Type B pancreatic cell (in vitro differentiated cells): Measurements from ENCODE around the gene GRN. TPM values are rescaled to one million over a fixed set of nuclear protein-coding genes. Genes with fewer than 3 reads are reported as not detected.

Source experiments
- DNase-seq: peaks from one replicate; pipeline ENCODE4 v3.0.0; 2021; ENCODE audit warnings: mixed read lengths; ENCODE audit not compliant: unreplicated experiment; ENCODE audit errors: extremely low spot score
- H3K27ac Mint-ChIP-seq: 2 replicates; pipeline ENCODE4 v1.8.0; 2021; ENCODE audit warnings: mild to moderate bottlenecking, mixed read lengths
- H3K27me3 Mint-ChIP-seq: 2 replicates; pipeline ENCODE4 v1.8.0; 2021; ENCODE audit warnings: mixed read lengths
- H3K36me3 Mint-ChIP-seq: 2 replicates; pipeline ENCODE4 v1.8.0; 2021; ENCODE audit warnings: mixed read lengths
- H3K4me1 Mint-ChIP-seq: one replicate; pipeline ENCODE4 v1.8.0; 2021; ENCODE audit warnings: mixed read lengths; ENCODE audit not compliant: unreplicated experiment
- H3K4me3 Mint-ChIP-seq: 2 replicates; pipeline ENCODE4 v1.8.0; 2021; ENCODE audit warnings: mild to moderate bottlenecking, mixed read lengths
- H3K9me3 Mint-ChIP-seq: 2 replicates; pipeline ENCODE4 v1.8.0; 2021; ENCODE audit warnings: mixed read lengths
- total RNA-seq: library from RNA; stranded (reverse); gene quantifications from 2 replicates; pipeline ENCODE4 v1.2.1, GENCODE V29; 2021; ENCODE audit warnings: low replicate concordance
- TF ChIP-seq, protein P1 (sequence below): fragments of 200-600 bp; sonication (generic); conservative IDR thresholded peaks from 2 replicates; pipeline ENCODE4 v1.5.0; 2021; ENCODE audit warnings: antibody characterized with exemption, mild to moderate bottlenecking

GRN gene
- total RNA-seq, 1 donor from 2014 or later, result 183 TPM

GRCh38 chr17:44384281-44384822 lies 39.2 kb downstream of the GRN start:
- H3K4me1 Mint-ChIP-seq, result peaks cover 6% of the 10 kb centered on the region
- TF ChIP-seq, protein P1, sequence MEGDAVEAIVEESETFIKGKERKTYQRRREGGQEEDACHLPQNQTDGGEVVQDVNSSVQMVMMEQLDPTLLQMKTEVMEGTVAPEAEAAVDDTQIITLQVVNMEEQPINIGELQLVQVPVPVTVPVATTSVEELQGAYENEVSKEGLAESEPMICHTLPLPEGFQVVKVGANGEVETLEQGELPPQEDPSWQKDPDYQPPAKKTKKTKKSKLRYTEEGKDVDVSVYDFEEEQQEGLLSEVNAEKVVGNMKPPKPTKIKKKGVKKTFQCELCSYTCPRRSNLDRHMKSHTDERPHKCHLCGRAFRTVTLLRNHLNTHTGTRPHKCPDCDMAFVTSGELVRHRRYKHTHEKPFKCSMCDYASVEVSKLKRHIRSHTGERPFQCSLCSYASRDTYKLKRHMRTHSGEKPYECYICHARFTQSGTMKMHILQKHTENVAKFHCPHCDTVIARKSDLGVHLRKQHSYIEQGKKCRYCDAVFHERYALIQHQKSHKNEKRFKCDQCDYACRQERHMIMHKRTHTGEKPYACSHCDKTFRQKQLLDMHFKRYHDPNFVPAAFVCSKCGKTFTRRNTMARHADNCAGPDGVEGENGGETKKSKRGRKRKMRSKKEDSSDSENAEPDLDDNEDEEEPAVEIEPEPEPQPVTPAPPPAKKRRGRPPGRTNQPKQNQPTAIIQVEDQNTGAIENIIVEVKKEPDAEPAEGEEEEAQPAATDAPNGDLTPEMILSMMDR, result no peak
- no peaks in the 10 kb centered on the region for H3K9me3 Mint-ChIP-seq
- H3K4me3 Mint-ChIP-seq, result peak overlapping the region; percentile 86
- DNase-seq, result no peak
- H3K36me3 Mint-ChIP-seq, result no peaks in the 10 kb centered on the region
- no peak overlapping the region for H3K27ac Mint-ChIP-seq
- peaks cover 35% of the 10 kb centered on the region for H3K27me3 Mint-ChIP-seq

DNA sequence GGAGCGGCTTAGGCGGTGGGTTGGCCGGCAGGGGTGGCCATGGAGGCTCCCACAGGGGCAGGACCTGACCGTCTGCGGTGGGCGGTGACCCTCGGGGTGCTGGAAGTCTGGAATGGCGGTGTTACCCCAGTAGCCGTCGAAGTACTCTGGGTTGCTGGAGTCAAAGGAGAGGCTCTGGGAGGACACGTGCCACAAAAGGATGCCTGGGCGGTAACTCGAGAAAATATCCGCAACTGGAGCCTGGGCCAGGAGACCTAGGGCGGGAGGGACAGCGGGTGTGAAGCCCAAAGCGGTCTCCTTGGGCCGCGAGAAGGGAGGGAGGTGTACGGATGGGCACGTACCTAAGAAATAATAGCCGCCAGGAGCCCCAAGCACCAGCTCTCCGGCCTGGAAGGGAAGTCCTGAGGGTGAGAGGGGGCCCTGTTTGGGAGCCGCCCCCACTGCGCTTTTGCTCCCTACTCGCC lies 39.8 kb downstream of the GRN start:
- H3K4me1 Mint-ChIP-seq, result peaks cover 10% of the 10 kb centered on the region

GRCh38 chr17:44385287-44386181 lies 40.4 kb downstream of the GRN start:
- H3K4me1 Mint-ChIP-seq, result peaks cover 10% of the 10 kb centered on the region
- H3K27ac Mint-ChIP-seq, result no peak overlapping the region
- H3K4me3 Mint-ChIP-seq, result peak overlapping the region; percentile 86
- peaks cover 40% of the 10 kb centered on the region for H3K27me3 Mint-ChIP-seq
- no peaks in the 10 kb centered on the region for H3K36me3 Mint-ChIP-seq
- TF ChIP-seq, protein P1, result peak; percentile 39
- peak; percentile 89 for DNase-seq
- no peaks in the 10 kb centered on the region for H3K9me3 Mint-ChIP-seq

More for the DNA sequence above, 39.8 kb downstream of the GRN start:
- no peaks in the 10 kb centered on the region for H3K36me3 Mint-ChIP-seq
- peaks cover 40% of the 10 kb centered on the region for H3K27me3 Mint-ChIP-seq
- peak overlapping the region; percentile 86 for H3K4me3 Mint-ChIP-seq
- no peak for DNase-seq
- TF ChIP-seq, protein P1, result no peak
- H3K27ac Mint-ChIP-seq, result no peak overlapping the region
- no peaks in the 10 kb centered on the region for H3K9me3 Mint-ChIP-seq

DNA sequence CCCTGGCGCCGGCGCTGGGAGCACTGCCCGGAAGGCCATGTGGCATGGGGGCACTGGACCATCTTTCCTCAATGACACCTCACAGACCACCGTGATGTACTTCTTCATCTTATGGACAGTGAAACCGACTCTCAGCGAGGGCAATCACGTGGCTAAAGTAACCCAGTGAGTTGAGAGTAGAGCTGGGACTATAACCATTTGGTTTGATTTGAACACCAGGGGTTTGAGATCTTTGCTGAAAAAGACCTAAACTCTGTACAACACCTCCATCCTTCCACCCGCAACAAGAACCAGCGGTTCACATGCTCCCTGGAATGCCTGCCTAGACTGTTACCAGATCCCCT lies 41.1 kb downstream of the GRN start:
- H3K4me1 Mint-ChIP-seq, result peaks cover 10% of the 10 kb centered on the region
- no peaks in the 10 kb centered on the region for H3K36me3 Mint-ChIP-seq
- H3K9me3 Mint-ChIP-seq, result no peaks in the 10 kb centered on the region
- H3K4me3 Mint-ChIP-seq, result peak overlapping the region; percentile 86
- H3K27me3 Mint-ChIP-seq, result peaks cover 40% of the 10 kb centered on the region
- DNase-seq, result no peak
- no peak overlapping the region for H3K27ac Mint-ChIP-seq
- TF ChIP-seq, protein P1, result no peak

DNA sequence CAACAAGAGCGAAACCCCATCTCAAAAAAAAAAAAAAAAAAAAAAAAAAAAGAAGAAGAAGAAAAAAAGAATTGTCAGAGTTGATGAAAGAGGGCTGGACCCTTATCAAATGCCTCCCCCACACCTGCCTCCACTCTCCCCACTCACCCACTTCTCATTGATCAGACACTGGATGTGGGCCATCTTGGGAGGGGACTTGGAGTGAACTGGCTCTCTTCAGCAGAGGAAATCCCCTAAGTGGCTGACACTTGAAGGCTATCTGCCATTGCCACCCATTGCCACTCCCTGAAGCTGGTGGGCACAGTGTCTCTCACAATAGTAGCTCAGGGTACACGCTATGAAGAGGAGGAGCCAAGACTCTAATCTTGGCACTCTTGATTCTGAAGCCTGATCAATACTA lies 42.7 kb downstream of the GRN start:
- Mint-ChIP-seq H3K4me3 (peak overlapping the region; percentile 33), H3K9me3 (no peaks in the 10 kb centered on the region), H3K27ac (no peak overlapping the region), H3K27me3 (peaks cover 29% of the 10 kb centered on the region), H3K4me1 (peaks cover 10% of the 10 kb centered on the region), H3K36me3 (no peaks in the 10 kb centered on the region)
- no peak for DNase-seq
- TF ChIP-seq, protein P1, result no peak
